ENCODE data around the gene KRT2. TPM values are rescaled to one million over a fixed set of nuclear protein-coding genes. Genes with fewer than 3 reads are reported as not detected.

Gene KRT2
- total RNA-seq, 2 donors from 2014 or later: 1.4 TPM; not detected in 1

DNA sequence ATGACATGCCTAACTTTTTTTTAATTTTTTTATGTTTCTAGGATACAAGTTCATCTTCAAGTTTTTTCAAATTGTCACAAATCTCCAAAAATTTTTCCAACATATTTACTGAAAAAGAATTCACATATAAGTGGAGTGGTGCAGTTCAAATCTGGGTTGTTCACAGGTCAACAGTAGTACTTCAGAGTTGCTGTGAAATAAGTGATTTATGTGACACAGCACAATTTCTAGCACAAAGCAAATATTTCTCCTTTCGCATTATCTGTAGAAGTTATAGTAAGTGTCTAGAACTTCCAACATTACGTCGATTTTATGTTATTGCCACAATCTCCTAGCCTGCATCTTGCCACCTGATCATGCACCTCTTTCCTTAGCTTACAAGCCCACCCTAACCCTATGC lies 9.7 kb upstream of the KRT2 start:
- DNase-seq (ENCODE audit: low spot score) (no peak), ATAC-seq (ENCODE audit: insufficient number of reproducible peaks, low FRiP score, low read depth) (no peak)
- Histone ChIP-seq H3K4me1 (ENCODE audit: control insufficient read depth in 1 of 2, low read depth in 2 of 2) (no peaks in the 10 kb centered on the region), H3K36me3 (no peaks in the 10 kb centered on the region), H3K9me3 (no peaks in the 10 kb centered on the region), H3K27me3 (replicated peaks; ENCODE audit: insufficient read depth) (no peaks in the 10 kb centered on the region), H3K4me3 (no peak overlapping the region), H3K27ac (no peak overlapping the region)
- TF ChIP-seq, protein P1, sequence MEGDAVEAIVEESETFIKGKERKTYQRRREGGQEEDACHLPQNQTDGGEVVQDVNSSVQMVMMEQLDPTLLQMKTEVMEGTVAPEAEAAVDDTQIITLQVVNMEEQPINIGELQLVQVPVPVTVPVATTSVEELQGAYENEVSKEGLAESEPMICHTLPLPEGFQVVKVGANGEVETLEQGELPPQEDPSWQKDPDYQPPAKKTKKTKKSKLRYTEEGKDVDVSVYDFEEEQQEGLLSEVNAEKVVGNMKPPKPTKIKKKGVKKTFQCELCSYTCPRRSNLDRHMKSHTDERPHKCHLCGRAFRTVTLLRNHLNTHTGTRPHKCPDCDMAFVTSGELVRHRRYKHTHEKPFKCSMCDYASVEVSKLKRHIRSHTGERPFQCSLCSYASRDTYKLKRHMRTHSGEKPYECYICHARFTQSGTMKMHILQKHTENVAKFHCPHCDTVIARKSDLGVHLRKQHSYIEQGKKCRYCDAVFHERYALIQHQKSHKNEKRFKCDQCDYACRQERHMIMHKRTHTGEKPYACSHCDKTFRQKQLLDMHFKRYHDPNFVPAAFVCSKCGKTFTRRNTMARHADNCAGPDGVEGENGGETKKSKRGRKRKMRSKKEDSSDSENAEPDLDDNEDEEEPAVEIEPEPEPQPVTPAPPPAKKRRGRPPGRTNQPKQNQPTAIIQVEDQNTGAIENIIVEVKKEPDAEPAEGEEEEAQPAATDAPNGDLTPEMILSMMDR (IDR thresholded peaks at IDR 0.05): no peak

DNA sequence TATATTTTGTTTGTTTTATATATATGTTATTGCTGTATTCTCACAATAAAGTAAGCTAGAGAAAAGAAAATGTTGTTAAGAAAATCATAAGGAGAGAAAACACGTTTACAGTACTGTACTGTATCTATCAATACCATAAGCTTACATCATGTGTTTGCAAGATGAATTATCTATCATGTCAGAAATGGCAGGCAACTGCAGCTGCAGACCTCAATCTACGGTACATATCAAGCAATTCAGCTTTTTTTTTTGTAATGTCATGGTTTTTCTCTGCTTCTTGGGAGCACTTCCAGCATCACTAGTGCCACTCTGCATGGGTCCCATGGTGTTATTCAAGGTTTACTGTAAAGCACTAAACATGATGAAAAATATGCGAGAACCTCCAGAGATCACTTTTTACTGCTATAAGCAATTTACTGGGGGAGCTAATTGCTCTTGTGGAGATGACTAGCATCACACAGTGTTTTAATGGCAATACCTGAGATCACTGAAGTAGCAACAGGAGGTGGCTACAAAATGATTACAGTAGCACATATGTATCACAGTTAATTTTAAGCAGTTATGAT lies 9.0 kb upstream of the KRT2 start:
- no peak for DNase-seq (ENCODE audit: low spot score)
- Histone ChIP-seq H3K27ac (no peak overlapping the region), H3K9me3 (no peaks in the 10 kb centered on the region), H3K27me3 (replicated peaks; ENCODE audit: insufficient read depth) (no peaks in the 10 kb centered on the region), H3K4me1 (ENCODE audit: control insufficient read depth in 1 of 2, low read depth in 2 of 2) (no peaks in the 10 kb centered on the region), H3K36me3 (no peaks in the 10 kb centered on the region), H3K4me3 (no peak overlapping the region)
- no peak for ATAC-seq (ENCODE audit: insufficient number of reproducible peaks, low FRiP score, low read depth)
- TF ChIP-seq, protein P1 (IDR thresholded peaks at IDR 0.05): no peak

DNA sequence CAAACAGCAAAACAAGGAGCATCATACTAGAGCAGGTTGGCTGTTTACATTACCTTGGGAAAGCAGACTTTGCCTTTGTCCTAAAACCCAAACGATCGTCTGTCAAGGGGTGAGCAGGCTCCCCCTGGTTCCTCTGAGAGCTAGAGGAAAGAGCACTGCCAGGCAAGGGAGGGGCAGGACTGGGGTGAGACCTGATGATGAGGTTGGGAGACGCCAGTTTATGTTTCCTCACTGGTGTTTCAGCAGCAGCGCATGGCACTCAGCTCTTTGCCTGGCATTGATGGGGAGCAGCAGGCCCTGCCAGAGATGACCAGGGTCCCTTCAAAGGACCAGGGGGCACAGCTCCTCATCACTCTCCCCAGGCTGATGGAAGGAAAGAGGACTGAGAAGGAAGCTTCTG lies 7.9 kb upstream of the KRT2 start:
- ATAC-seq (ENCODE audit: insufficient number of reproducible peaks, low FRiP score, low read depth) (no peak), DNase-seq (ENCODE audit: low spot score) (no peak)
- Histone ChIP-seq H3K36me3 (no peaks in the 10 kb centered on the region), H3K4me3 (no peak overlapping the region), H3K9me3 (no peaks in the 10 kb centered on the region), H3K27me3 (replicated peaks; ENCODE audit: insufficient read depth) (no peaks in the 10 kb centered on the region), H3K4me1 (ENCODE audit: control insufficient read depth in 1 of 2, low read depth in 2 of 2) (no peaks in the 10 kb centered on the region), H3K27ac (no peak overlapping the region)
- TF ChIP-seq, protein P1 (IDR thresholded peaks at IDR 0.05): no peak

DNA sequence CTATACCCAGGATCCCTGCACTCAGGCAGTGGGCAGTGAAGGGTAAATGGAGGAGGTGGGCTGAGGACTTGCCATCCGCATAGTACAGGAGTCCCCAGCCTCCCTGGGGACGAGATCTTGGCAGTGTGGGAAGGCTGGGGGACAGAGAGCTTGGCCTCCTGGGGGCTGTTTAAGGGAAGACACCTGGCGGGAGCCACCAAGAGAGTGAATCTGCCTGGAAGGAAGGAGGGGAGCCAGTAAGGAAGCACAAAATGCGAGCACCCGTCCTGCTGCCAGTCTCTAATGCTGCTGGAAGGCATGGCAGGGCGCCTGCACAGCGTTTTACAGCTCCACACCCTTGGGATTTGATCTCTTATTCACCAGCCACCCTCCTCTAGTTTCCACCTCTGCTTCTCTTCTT lies 7.4 kb upstream of the KRT2 start:
- no peak overlapping the region for H3K27ac ChIP-seq
- DNase-seq (ENCODE audit: low spot score) (no peak), ATAC-seq (ENCODE audit: insufficient number of reproducible peaks, low FRiP score, low read depth) (no peak)
- H3K9me3 ChIP-seq: no peaks in the 10 kb centered on the region
- H3K36me3 ChIP-seq: no peaks in the 10 kb centered on the region
- H3K4me1 ChIP-seq (ENCODE audit: control insufficient read depth in 1 of 2, low read depth in 2 of 2): no peaks in the 10 kb centered on the region
- no peak overlapping the region for H3K4me3 ChIP-seq
- TF ChIP-seq, protein P1 (IDR thresholded peaks at IDR 0.05): no peak
- H3K27me3 ChIP-seq (replicated peaks; ENCODE audit: insufficient read depth): no peaks in the 10 kb centered on the region

DNA sequence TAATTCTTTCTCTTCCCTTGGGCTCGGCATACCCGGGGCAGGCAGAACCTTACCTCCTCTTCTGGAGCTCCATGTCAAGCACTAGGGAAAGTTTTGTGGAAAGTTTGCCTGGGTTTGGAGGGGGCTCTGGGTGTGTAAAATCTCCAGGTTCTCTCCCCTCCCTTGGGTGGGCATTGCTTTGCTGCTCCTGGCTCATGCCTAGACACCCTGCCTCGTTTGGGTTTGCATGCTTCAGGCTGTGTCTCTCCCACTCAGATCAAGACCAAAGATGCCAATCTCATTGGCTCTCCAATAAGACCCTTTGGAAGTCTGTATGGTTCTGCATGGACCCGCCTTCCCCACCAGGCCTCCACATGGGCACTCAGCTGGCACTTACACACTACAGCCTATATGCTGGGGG lies 6.2 kb upstream of the KRT2 start:
- TF ChIP-seq, protein P1 (IDR thresholded peaks at IDR 0.05): no peak
- no peak for ATAC-seq (ENCODE audit: insufficient number of reproducible peaks, low FRiP score, low read depth)

More for the DNA sequence above, 6.2 kb upstream of the KRT2 start:
- Histone ChIP-seq H3K9me3 (no peaks in the 10 kb centered on the region), H3K27me3 (replicated peaks; ENCODE audit: insufficient read depth) (no peaks in the 10 kb centered on the region), H3K27ac (no peak overlapping the region), H3K36me3 (no peaks in the 10 kb centered on the region), H3K4me1 (ENCODE audit: control insufficient read depth in 1 of 2, low read depth in 2 of 2) (no peaks in the 10 kb centered on the region), H3K4me3 (no peak overlapping the region)
- DNase-seq (ENCODE audit: low spot score): no peak

Measured in thoracic aorta (tissue), 2 donors.